ENCODE results near the gene TBX15.

DNA sequence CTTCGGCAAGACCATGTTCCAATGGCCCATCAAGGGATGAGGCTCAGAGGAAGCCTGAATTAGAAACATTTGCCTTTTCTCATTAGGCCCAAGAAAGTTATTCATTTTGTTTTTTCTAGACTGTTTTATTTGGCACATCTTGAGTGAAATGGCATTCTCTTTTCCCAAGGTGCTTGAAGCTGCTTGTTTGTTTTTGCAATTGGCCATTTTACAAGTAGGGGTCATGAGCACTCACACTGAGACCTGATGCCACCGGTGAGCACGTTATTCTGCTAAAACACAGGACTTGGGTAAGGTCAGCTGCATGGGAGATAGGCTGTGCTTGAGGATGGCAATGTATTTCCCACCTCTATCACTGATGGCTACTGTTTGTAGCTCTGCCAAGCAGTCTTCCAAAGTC, 128.1 kb downstream of the TBX15 start:
- TF ChIP-seq EZH2 (IDR thresholded peaks at IDR 0.05; ENCODE audit: borderline replicate concordance, low read depth, low read length, poor library complexity, severe bottlenecking), result no peak
- no peak for TF ChIP-seq CTCF (conservative IDR thresholded peaks at IDR 0.05; ENCODE audit: low read depth, low read length)

All from A673 (cell line).